HEK293 (cell line): ENCODE results near the gene EPB41L2.
"Not testable (repeated sequence)": the region's sequence is repeated elsewhere in the genome, so short reads cannot be mapped to it uniquely, and the experiment has no call there.

Experiments used
- CTCF ChIA-PET: fragments of 350-600 bp; formaldehyde crosslinking; extraction: SDS; loops from one replicate; lab custom pipeline; 2021; ENCODE audit warnings: antibody characterized with exemption; lab: Yijun Ruan, JAX
- POLR2A ChIA-PET: fragments of 300-600 bp; formaldehyde crosslinking; extraction: SDS; loops from one replicate; lab custom pipeline; 2020; ENCODE audit warnings: antibody characterized with exemption, inconsistent platforms; lab: Yijun Ruan, JAX
- H3K27ac ChIP-seq: fragments of 200-500 bp; sonication (Bioruptor generic); 2 replicates; pipeline ENCODE4 v1.5.1; 2014; ENCODE audit warnings: low read depth, low read length, control low read depth, inconsistent platforms; ENCODE audit errors: extremely low read depth
- H3K36me3 ChIP-seq, 2 experiments: fragments of 200-500 bp in 1 of 2; sonication (Bioruptor generic) in 1 of 2; 1 replicate in 1 of 2; 2 replicates in 1 of 2; pipeline ENCODE4 v1.5.1; 2014 to 2017; ENCODE audit warnings: inconsistent platforms in 2 of 2, low read length in 2 of 2; ENCODE audit not compliant: control insufficient read depth in 2 of 2, insufficient read depth in 1 of 2
- H3K4me1 ChIP-seq: fragments of 200-500 bp; sonication (Bioruptor generic); 2 replicates; pipeline ENCODE4 v1.5.1; 2014; ENCODE audit warnings: mild to moderate bottlenecking, low read length, inconsistent platforms; ENCODE audit not compliant: control insufficient read depth, insufficient read depth
- H3K4me3 ChIP-seq: 2 replicates; pipeline ENCODE4 v1.5.1; 2011; ENCODE audit warnings: low read depth, mild to moderate bottlenecking, control low read depth, low read length, moderate library complexity
- H3K9me3 ChIP-seq: fragments of 200-500 bp; sonication (Bioruptor generic); 2 replicates; pipeline ENCODE4 v1.5.1; 2014; ENCODE audit warnings: low read depth, low read length, inconsistent platforms; ENCODE audit not compliant: control insufficient read depth, insufficient read depth
- GLI4 ChIP-seq: fragments of 450-650 bp; formaldehyde crosslinking; IDR thresholded peaks from 2 replicates; pipeline ENCODE4 v1.5.1; 2016; ENCODE audit warnings: missing biosample characterization, missing genetic modification characterization
- KLF10 ChIP-seq: fragments of 450-650 bp; IDR thresholded peaks from 2 replicates; pipeline ENCODE4 v1.5.1; 2018; ENCODE audit warnings: missing biosample characterization, mild to moderate bottlenecking, missing genetic modification characterization
- KLF9 ChIP-seq: fragments of 450-650 bp; formaldehyde crosslinking; IDR thresholded peaks from 2 replicates; pipeline ENCODE4 v1.5.1; 2016; ENCODE audit warnings: missing biosample characterization, missing genetic modification characterization, low read depth
- SCRT1 ChIP-seq: fragments of 450-650 bp; formaldehyde crosslinking; IDR thresholded peaks from 2 replicates; pipeline ENCODE4 v1.5.1; 2016; ENCODE audit warnings: missing biosample characterization, missing genetic modification characterization, borderline replicate concordance
- ZFHX2 ChIP-seq: fragments of 450-650 bp; formaldehyde crosslinking; conservative IDR thresholded peaks from 2 replicates; pipeline ENCODE4 v1.5.1; 2016; ENCODE audit warnings: missing biosample characterization, missing genetic modification characterization
- ZFP69B ChIP-seq: fragments of 450-650 bp; formaldehyde crosslinking; IDR thresholded peaks from 2 replicates; pipeline ENCODE4 v1.5.1; 2016; ENCODE audit warnings: missing biosample characterization, missing genetic modification characterization
- ZNF138 ChIP-seq: fragments of 450-650 bp; formaldehyde crosslinking; IDR thresholded peaks from 2 replicates; pipeline ENCODE4 v1.5.1; 2016; ENCODE audit warnings: missing biosample characterization, missing genetic modification characterization, borderline replicate concordance
- ZNF37A ChIP-seq: fragments of 450-650 bp; IDR thresholded peaks from 2 replicates; pipeline ENCODE4 v1.5.1; 2018; ENCODE audit warnings: missing biosample characterization, missing genetic modification characterization
- ZNF658 ChIP-seq: fragments of 450-650 bp; formaldehyde crosslinking; IDR thresholded peaks from 2 replicates; pipeline ENCODE4; 2016; ENCODE audit warnings: missing biosample characterization, missing genetic modification characterization
- ZNF830 ChIP-seq: fragments of 450-650 bp; IDR thresholded peaks from 2 replicates; pipeline ENCODE4 v1.5.0; 2018; ENCODE audit warnings: missing biosample characterization, missing genetic modification characterization, low read depth, mild to moderate bottlenecking, moderate library complexity
- ZXDB ChIP-seq: fragments of 450-650 bp; formaldehyde crosslinking; IDR thresholded peaks from 2 replicates; pipeline ENCODE4 v1.5.1; 2016; ENCODE audit warnings: missing biosample characterization, missing genetic modification characterization
- TF ChIP-seq, protein P1 (sequence below): fragments of 450-650 bp; formaldehyde crosslinking; IDR thresholded peaks from 2 replicates; pipeline ENCODE4 v1.5.1; 2016; ENCODE audit warnings: missing biosample characterization, missing genetic modification characterization, borderline replicate concordance
- TF ChIP-seq, protein P2 (sequence below): fragments of 450-650 bp; formaldehyde crosslinking; IDR thresholded peaks from 2 replicates; pipeline ENCODE4 v1.5.1; 2016; ENCODE audit warnings: missing biosample characterization, missing genetic modification characterization
- TF ChIP-seq, protein P3 (sequence below): fragments of 450-650 bp; formaldehyde crosslinking; IDR thresholded peaks from 2 replicates; pipeline ENCODE4 v1.5.1; 2017; ENCODE audit warnings: missing biosample characterization, missing genetic modification characterization

EPB41L2 gene

DNA sequence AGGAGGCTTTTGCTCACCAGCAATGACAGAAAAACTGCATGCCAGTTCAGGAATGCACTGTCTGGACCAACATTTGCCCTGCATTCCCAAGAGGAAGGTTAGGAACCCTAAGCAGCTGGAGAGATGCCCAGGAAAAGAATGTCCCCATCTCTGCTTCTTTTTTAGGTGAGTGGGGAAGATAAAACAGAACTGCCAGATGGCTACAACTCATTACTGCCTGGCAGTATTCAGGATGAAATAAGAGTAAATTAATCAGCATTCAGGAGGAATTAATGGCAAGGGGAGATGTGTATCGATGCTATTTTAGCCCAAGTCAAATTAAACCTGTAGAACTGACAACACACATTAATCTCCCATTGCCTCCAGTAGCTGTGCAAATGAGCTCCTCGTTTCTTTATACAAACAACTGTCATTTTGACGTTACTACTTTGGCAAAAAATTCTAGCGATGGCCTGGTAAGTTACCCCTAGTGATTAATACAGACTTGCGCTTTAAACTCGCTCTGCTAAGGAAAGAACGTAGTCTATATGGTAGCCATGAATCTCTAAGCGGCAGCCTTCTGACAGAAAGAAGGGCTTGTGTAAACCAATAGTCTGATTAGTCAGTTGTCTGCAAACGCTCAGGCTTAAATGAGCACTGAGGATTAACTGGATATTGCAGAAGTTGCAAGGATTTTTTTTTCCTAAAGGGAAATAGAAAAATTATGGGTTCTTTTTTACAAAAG is 252.6 kb downstream of the EPB41L2 start (continued):
- TF ChIP-seq ZXDB (tag by site-specific recombination): no peak
- TF ChIP-seq SCRT1: no peak
- no peak for TF ChIP-seq KLF9

DNA sequence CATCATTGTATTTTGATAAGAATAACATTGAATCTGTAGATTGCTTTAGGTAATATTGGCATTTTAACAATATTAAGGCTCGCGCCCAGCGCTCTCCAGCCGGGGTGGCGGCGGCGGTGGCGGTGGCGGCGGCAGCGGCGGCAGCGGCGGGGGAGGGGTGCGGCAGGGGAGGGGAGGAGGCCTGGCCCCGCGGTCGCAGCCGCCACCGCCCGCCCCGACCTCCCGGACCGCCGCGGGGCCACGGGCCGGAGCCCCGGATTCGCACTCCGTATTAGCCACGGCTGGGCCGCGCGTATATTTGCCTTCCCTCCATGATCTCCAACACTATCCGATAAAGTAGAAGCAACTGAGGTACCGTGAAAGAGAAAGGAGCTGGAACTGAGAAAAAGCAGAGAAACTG is 261.7 kb downstream of the EPB41L2 start:
- H3K9me3 ChIP-seq, POLR2A ChIA-PET, H3K4me1 ChIP-seq, H3K4me3 ChIP-seq, H3K36me3 ChIP-seq, H3K27ac ChIP-seq, CTCF ChIA-PET: not testable (repeated sequence)

- CTCF ChIA-PET: interaction anchor here (0.7 kb wide), 1 partner anchor 98 kb away, joined by 3 read pairs; no protein-coding TSS in a partner anchor
- H3K4me3 ChIP-seq: no peak overlapping the region
- TF ChIP-seq GLI4: no peak
- no peak for TF ChIP-seq ZFHX2 (tag by site-specific recombination)
- no peak for TF ChIP-seq KLF10 (tag by site-specific recombination)
- TF ChIP-seq, protein P1, sequence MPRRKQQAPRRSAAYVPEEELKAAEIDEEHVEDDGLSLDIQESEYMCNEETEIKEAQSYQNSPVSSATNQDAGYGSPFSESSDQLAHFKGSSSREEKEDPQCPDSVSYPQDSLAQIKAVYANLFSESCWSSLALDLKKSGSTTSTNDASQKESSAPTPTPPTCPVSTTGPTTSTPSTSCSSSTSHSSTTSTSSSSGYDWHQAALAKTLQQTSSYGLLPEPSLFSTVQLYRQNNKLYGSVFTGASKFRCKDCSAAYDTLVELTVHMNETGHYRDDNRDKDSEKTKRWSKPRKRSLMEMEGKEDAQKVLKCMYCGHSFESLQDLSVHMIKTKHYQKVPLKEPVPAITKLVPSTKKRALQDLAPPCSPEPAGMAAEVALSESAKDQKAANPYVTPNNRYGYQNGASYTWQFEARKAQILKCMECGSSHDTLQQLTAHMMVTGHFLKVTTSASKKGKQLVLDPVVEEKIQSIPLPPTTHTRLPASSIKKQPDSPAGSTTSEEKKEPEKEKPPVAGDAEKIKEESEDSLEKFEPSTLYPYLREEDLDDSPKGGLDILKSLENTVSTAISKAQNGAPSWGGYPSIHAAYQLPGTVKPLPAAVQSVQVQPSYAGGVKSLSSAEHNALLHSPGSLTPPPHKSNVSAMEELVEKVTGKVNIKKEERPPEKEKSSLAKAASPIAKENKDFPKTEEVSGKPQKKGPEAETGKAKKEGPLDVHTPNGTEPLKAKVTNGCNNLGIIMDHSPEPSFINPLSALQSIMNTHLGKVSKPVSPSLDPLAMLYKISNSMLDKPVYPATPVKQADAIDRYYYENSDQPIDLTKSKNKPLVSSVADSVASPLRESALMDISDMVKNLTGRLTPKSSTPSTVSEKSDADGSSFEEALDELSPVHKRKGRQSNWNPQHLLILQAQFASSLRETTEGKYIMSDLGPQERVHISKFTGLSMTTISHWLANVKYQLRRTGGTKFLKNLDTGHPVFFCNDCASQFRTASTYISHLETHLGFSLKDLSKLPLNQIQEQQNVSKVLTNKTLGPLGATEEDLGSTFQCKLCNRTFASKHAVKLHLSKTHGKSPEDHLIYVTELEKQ (tag by site-specific recombination): no peak
- no peak for TF ChIP-seq ZNF37A (tag by site-specific recombination)
- TF ChIP-seq ZNF830 (tag by site-specific recombination): no peak
- TF ChIP-seq ZNF138 (tag by site-specific recombination): no peak
- TF ChIP-seq, protein P2, sequence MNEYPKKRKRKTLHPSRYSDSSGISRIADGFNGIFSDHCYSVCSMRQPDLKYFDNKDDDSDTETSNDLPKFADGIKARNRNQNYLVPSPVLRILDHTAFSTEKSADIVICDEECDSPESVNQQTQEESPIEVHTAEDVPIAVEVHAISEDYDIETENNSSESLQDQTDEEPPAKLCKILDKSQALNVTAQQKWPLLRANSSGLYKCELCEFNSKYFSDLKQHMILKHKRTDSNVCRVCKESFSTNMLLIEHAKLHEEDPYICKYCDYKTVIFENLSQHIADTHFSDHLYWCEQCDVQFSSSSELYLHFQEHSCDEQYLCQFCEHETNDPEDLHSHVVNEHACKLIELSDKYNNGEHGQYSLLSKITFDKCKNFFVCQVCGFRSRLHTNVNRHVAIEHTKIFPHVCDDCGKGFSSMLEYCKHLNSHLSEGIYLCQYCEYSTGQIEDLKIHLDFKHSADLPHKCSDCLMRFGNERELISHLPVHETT (tag by site-specific recombination): no peak
- TF ChIP-seq, protein P3, sequence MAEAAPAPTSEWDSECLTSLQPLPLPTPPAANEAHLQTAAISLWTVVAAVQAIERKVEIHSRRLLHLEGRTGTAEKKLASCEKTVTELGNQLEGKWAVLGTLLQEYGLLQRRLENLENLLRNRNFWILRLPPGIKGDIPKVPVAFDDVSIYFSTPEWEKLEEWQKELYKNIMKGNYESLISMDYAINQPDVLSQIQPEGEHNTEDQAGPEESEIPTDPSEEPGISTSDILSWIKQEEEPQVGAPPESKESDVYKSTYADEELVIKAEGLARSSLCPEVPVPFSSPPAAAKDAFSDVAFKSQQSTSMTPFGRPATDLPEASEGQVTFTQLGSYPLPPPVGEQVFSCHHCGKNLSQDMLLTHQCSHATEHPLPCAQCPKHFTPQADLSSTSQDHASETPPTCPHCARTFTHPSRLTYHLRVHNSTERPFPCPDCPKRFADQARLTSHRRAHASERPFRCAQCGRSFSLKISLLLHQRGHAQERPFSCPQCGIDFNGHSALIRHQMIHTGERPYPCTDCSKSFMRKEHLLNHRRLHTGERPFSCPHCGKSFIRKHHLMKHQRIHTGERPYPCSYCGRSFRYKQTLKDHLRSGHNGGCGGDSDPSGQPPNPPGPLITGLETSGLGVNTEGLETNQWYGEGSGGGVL: no peak
- no peak for TF ChIP-seq ZFP69B (tag by site-specific recombination)
- TF ChIP-seq ZNF658 (tag by site-specific recombination): no peak
- no peak overlapping the region for H3K27ac ChIP-seq
- peaks cover 5% of the 10 kb centered on the region; the same call in 1 of the 2 replicates for H3K4me1 ChIP-seq
- POLR2A ChIA-PET: no interaction called here
- H3K36me3 ChIP-seq: no peaks in the 10 kb centered on the region
- H3K9me3 ChIP-seq: no peaks in the 10 kb centered on the region; the same call in 1 of the 2 replicates
Measured at GRCh38 chr6:130797061-130797460, 266.0 kb downstream of the EPB41L2 start.
